OCI-LY1 (cell line): Measurements from ENCODE around the gene RTP5.
"Not testable (repeated sequence)": the region's sequence is repeated elsewhere in the genome, so short reads cannot be mapped to it uniquely, and the experiment has no call there.

ENCODE experiments used
- H2AFZ ChIP-seq: fragments of 200-600 bp; sonication (generic), shearing (Covaris generic); 2 replicates; pipeline ENCODE4 v1.6.0; 2014; ENCODE audit warnings: antibody characterized with exemption, mild to moderate bottlenecking, low read length
- H3F3A ChIP-seq: fragments of 200-600 bp; sonication (generic), shearing (Covaris generic); 2 replicates; pipeline ENCODE4 v1.6.0; 2014; ENCODE audit warnings: mild to moderate bottlenecking, antibody characterized with exemption, low read length, moderate library complexity; ENCODE audit not compliant: insufficient read depth
- H3K27ac ChIP-seq: fragments of 200-600 bp; sonication (generic); 2 replicates; pipeline ENCODE4 v1.5.1; 2014; ENCODE audit warnings: low read length, mixed run types, mild to moderate bottlenecking, low read depth; ENCODE audit not compliant: poor library complexity, severe bottlenecking
- H3K27me3 ChIP-seq: fragments of 200-600 bp; sonication (generic); 2 replicates; pipeline ENCODE4 v1.6.0; 2014; ENCODE audit warnings: antibody characterized with exemption, mild to moderate bottlenecking, low read length, moderate library complexity; ENCODE audit not compliant: insufficient read depth
- H3K36me3 ChIP-seq: fragments of 200-600 bp; sonication (generic); 2 replicates; pipeline ENCODE4 v1.6.1; 2014; ENCODE audit warnings: mild to moderate bottlenecking, antibody characterized with exemption, low read length, moderate library complexity, mixed read lengths; ENCODE audit not compliant: insufficient read depth
- H3K4me1 ChIP-seq: fragments of 200-600 bp; sonication (generic); 2 replicates; pipeline ENCODE4 v1.5.1; 2014; ENCODE audit warnings: mild to moderate bottlenecking, low read length, moderate library complexity; ENCODE audit not compliant: insufficient read depth, severe bottlenecking
- H3K4me2 ChIP-seq: fragments of 200-600 bp; sonication (generic), shearing (Covaris generic); 2 replicates; pipeline ENCODE4 v1.6.1; 2014; ENCODE audit warnings: low read length
- H3K4me3 ChIP-seq: fragments of 200-600 bp; sonication (generic); 2 replicates; pipeline ENCODE4 v1.5.1; 2014; ENCODE audit warnings: low read length, low read depth, mild to moderate bottlenecking, mixed read lengths; ENCODE audit not compliant: poor library complexity, severe bottlenecking
- H3K79me2 ChIP-seq: fragments of 200-600 bp; shearing (Covaris generic); 2 replicates; pipeline ENCODE4 v1.6.1; 2016; ENCODE audit warnings: mixed run types, low read length, mixed read lengths; ENCODE audit not compliant: insufficient read depth
- H3K9ac ChIP-seq: fragments of 200-600 bp; sonication (generic), shearing (Covaris generic); 2 replicates; pipeline ENCODE4 v1.6.1; 2014; ENCODE audit warnings: mild to moderate bottlenecking, low read length, mixed read lengths
- H3K9me2 ChIP-seq: fragments of 200-600 bp; sonication (generic), shearing (Covaris generic); 2 replicates; pipeline ENCODE4 v1.6.1; 2014; ENCODE audit warnings: low read depth, mild to moderate bottlenecking, low read length, mixed read lengths
- H3K9me3 ChIP-seq: fragments of 200-600 bp; shearing (Covaris generic); 2 replicates; pipeline ENCODE4 v1.6.1; 2014; ENCODE audit warnings: low read length, mixed read lengths
- H4K20me1 ChIP-seq: fragments of 200-600 bp; sonication (generic), shearing (Covaris generic); 2 replicates; pipeline ENCODE4 v1.6.0; 2016; ENCODE audit warnings: mild to moderate bottlenecking, low read length; ENCODE audit not compliant: insufficient read depth
- EZH2 ChIP-seq: fragments of 200-600 bp; sonication (generic), shearing (Covaris generic); IDR thresholded peaks from 2 replicates; pipeline ENCODE4 v1.8.0; 2017; ENCODE audit warnings: borderline replicate concordance, mixed run types, mild to moderate bottlenecking, antibody characterized with exemption, low read length, moderate library complexity, mixed read lengths
- TF ChIP-seq, protein P1 (sequence below): fragments of 200-600 bp; sonication (generic), shearing (Covaris generic); IDR thresholded peaks from 2 replicates; pipeline ENCODE4 v1.5.1; 2017; ENCODE audit warnings: mild to moderate bottlenecking, antibody characterized with exemption, low read length, moderate library complexity, mixed read lengths

RTP5 gene

DNA sequence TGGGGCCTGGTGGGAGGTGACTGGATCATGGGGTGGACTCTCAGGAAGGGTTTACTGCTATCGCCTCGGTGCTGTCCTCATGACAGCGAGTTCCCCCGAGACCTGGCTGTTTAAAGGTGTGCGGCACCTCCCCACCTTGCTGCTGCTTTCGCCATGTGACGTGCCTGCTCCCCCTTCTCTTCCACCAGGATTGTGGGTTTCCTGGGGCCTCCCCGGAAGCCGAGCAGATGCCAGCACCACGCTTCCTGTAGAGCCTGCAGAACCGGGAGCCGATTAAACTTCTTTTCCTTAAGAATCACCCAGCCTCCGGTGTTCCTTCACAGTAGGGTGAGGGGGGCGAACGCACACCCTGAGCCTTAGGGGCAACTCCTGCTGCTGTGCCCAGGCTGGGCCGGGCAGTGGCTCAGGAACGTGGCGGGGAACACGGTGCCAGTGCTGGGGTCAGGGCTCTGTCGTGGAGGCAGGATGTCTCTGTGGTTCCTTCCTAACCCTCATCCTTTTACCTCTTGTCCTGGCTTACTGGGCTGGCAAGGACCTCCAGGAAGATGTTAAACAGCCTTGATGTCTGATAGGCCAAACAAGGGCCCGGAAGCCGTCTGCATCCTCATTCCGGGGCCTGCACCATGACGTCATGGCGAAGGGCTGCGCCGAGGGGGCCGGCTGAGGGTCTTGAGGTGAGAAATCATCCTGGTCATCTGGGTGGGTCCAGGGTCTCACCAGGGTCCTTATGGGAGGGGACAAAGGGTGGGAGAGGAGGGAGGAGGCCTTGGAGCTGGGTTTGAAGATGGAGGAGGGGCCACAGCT is 47.9 kb upstream of the RTP5 start:
- H3K27ac ChIP-seq, result no peak overlapping the region
- H3K36me3 ChIP-seq, result no peaks in the 10 kb centered on the region
- H3K4me3 ChIP-seq, result no peak overlapping the region
- H4K20me1 ChIP-seq, result no peaks in the 10 kb centered on the region
- no peak overlapping the region for H3K4me2 ChIP-seq
- no peaks in the 10 kb centered on the region for H3K4me1 ChIP-seq
- H3K79me2 ChIP-seq, result no peaks in the 10 kb centered on the region
- H3F3A ChIP-seq, result no peaks in the 10 kb centered on the region
- H2AFZ ChIP-seq, result no peak overlapping the region
- H3K9ac ChIP-seq, result no peak overlapping the region
- no peak for TF ChIP-seq EZH2
- TF ChIP-seq, protein P1, sequence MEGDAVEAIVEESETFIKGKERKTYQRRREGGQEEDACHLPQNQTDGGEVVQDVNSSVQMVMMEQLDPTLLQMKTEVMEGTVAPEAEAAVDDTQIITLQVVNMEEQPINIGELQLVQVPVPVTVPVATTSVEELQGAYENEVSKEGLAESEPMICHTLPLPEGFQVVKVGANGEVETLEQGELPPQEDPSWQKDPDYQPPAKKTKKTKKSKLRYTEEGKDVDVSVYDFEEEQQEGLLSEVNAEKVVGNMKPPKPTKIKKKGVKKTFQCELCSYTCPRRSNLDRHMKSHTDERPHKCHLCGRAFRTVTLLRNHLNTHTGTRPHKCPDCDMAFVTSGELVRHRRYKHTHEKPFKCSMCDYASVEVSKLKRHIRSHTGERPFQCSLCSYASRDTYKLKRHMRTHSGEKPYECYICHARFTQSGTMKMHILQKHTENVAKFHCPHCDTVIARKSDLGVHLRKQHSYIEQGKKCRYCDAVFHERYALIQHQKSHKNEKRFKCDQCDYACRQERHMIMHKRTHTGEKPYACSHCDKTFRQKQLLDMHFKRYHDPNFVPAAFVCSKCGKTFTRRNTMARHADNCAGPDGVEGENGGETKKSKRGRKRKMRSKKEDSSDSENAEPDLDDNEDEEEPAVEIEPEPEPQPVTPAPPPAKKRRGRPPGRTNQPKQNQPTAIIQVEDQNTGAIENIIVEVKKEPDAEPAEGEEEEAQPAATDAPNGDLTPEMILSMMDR, result no peak
- H3K27me3 ChIP-seq, result peaks cover 10% of the 10 kb centered on the region; the same call in 1 of the 2 replicates
- no peaks in the 10 kb centered on the region for H3K9me2 ChIP-seq
- H3K9me3 ChIP-seq, result 0 out of 2 replicates have a peak, but pooled peaks cover 1% of the 10 kb centered on the region

DNA sequence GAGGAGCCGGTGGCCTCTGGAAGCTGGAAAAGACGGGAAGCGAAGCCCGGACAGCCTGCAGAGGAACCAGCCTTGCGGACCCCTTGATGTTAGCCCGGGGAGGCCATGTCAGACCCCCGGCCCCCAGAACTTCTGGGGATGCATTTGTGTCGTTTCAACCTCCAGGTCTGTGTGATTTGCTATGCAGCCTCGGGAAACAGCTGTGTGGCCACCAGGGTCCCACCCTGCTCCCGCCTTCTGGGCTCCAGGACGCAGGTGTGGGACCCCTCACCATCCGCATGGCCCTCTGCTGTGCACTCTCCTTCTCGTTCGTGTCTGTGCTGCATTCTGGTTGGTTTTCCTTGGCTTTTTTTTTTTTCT is 47.3 kb upstream of the RTP5 start:
- no peak overlapping the region for H3K4me3 ChIP-seq
- H3K79me2 ChIP-seq, result no peaks in the 10 kb centered on the region
- no peaks in the 10 kb centered on the region for H3K4me1 ChIP-seq
- H3K27ac ChIP-seq, result no peak overlapping the region
- peaks cover 10% of the 10 kb centered on the region; the same call in 1 of the 2 replicates for H3K27me3 ChIP-seq
- no peaks in the 10 kb centered on the region for H3K9me2 ChIP-seq
- H3K36me3 ChIP-seq, result no peaks in the 10 kb centered on the region; the same call in 1 of the 2 replicates
- H3K9me3 ChIP-seq, result peaks cover 7% of the 10 kb centered on the region
- no peak overlapping the region for H2AFZ ChIP-seq
- no peaks in the 10 kb centered on the region for H3F3A ChIP-seq
- TF ChIP-seq, protein P1, result no peak
- no peak for TF ChIP-seq EZH2
- H3K4me2 ChIP-seq, result no peak overlapping the region
- no peak overlapping the region for H3K9ac ChIP-seq
- no peaks in the 10 kb centered on the region for H4K20me1 ChIP-seq

DNA sequence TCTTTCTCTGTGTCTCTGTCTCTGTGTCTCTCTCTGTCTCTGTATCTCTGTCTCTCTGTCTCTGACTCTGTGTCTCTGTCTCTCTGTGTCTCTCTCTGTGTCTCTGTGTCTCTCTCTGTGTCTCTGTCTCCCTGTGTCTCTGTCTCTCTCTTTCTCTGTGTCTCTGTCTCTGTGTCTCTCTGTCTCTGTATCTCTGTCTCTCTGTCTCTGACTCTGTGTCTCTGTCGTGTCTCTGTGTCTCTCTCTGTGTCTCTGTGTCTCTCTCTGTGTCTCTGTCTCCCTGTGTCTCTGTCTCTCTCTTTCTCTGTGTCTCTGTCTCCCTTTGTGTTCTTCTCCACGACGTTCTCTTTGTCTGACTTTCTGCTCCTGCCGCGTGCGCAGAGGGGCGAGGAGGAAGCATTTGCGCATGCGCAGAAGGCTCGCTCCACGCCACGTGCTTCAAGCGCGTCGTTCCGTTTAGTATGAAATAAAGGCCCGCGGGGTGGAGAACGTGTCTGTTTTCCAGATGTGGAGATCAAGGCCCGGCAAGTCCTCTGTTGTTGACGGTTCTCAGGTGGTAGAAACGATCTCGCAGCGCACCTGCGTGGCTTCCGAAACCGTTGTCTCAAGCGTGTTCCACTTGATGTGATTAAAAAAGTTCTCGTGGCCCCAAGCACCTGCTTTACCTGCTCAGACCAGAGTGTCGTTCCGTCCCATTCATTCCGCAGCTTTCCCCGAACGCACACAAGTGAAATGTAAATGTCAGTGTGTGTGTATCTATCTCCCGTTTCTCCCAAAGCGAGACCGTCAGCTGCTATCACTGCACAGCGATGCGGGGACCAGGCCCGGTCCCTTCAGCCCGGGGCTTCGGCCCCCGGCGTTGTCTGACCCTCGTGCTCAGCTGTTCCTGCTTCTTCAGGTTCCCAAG is 45.7 kb upstream of the RTP5 start:
- not testable (repeated sequence) for H3K27ac ChIP-seq, H3K9me2 ChIP-seq, H3K9ac ChIP-seq, H3K4me2 ChIP-seq, H3K4me1 ChIP-seq, H3K36me3 ChIP-seq, H3K79me2 ChIP-seq, H3F3A ChIP-seq, H3K4me3 ChIP-seq, H4K20me1 ChIP-seq, H2AFZ ChIP-seq
- H3K9me3 ChIP-seq, result peaks cover 11% of the 10 kb centered on the region
- peaks cover 10% of the 10 kb centered on the region; the same call in 1 of the 2 replicates for H3K27me3 ChIP-seq
